ENCODE measurements around the gene DLK1. TPM values are rescaled to one million over a fixed set of nuclear protein-coding genes. Genes with fewer than 3 reads are reported as not detected.

The DLK1 gene
- total RNA-seq, 2 experiments from 2014 or later = not detected

DNA sequence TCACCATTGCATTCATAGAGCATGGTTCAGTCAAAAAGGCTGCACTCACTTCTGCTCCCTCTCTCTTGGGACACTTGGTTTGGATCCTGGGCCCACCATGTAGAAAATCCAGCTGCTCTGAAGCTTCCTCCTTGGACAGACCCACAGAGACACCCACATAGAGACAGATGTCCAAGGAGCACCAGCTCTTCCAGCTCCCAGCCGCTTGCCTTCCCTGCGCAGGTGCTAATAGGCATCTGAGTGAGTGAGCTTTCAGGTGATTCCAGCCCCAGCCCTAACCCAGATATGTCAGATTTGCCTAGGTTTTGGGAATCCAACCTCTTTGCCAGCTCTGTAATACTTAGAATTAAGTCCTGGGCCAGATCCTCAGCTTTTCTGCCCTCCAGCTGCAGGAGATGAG lies 38.6 kb downstream of the DLK1 start:
- no peak for DNase-seq
- Mint-ChIP-seq H3K4me3 (no peak overlapping the region), H3K27ac (no peak overlapping the region), H3K9me3 (no peaks in the 10 kb centered on the region), H3K4me1 (ENCODE audit: low read depth) (no peaks in the 10 kb centered on the region), H3K36me3 (ENCODE audit: low read depth) (no peaks in the 10 kb centered on the region), H3K27me3 (peaks cover 1% of the 10 kb centered on the region)
- ChIA-PET POLR2A (no interaction called here), CTCF (no interaction called here)
- no peak for ATAC-seq
- TF ChIP-seq, protein P1, sequence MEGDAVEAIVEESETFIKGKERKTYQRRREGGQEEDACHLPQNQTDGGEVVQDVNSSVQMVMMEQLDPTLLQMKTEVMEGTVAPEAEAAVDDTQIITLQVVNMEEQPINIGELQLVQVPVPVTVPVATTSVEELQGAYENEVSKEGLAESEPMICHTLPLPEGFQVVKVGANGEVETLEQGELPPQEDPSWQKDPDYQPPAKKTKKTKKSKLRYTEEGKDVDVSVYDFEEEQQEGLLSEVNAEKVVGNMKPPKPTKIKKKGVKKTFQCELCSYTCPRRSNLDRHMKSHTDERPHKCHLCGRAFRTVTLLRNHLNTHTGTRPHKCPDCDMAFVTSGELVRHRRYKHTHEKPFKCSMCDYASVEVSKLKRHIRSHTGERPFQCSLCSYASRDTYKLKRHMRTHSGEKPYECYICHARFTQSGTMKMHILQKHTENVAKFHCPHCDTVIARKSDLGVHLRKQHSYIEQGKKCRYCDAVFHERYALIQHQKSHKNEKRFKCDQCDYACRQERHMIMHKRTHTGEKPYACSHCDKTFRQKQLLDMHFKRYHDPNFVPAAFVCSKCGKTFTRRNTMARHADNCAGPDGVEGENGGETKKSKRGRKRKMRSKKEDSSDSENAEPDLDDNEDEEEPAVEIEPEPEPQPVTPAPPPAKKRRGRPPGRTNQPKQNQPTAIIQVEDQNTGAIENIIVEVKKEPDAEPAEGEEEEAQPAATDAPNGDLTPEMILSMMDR (IDR thresholded peaks at IDR 0.05) = no peak
- intact Hi-C loops (cut with micrococcal nuclease) = no loop called here

DNA sequence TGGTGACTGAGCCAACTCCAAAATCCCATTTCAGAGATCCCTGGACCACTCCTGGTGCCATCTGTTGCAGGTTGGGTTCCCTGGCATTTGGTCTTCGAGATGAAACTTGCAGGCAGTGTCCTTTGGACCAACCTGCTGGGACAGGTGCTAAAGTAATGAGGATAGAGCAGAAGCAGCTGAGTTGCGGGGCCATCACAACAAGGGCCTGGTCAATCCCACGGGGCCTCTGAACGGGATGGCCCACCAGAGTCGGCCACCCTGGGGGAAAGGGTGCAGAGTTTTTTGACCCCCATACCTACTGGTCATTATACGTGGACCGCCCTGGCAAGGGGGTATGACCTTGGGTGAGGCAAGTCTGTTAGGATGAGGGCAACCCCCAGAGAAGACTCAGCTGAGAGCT lies 39.3 kb downstream of the DLK1 start:
- Mint-ChIP-seq H3K27ac (no peak overlapping the region), H3K4me3 (no peak overlapping the region), H3K4me1 (ENCODE audit: low read depth) (no peaks in the 10 kb centered on the region), H3K9me3 (no peaks in the 10 kb centered on the region), H3K27me3 (peaks cover 1% of the 10 kb centered on the region), H3K36me3 (ENCODE audit: low read depth) (no peaks in the 10 kb centered on the region)
- intact Hi-C loops (cut with micrococcal nuclease) = no loop called here
- ATAC-seq (no peak), DNase-seq (no peak)
- TF ChIP-seq, protein P1 (IDR thresholded peaks at IDR 0.05) = no peak
- POLR2A ChIA-PET = no interaction called here
- CTCF ChIA-PET = no interaction called here

DNA sequence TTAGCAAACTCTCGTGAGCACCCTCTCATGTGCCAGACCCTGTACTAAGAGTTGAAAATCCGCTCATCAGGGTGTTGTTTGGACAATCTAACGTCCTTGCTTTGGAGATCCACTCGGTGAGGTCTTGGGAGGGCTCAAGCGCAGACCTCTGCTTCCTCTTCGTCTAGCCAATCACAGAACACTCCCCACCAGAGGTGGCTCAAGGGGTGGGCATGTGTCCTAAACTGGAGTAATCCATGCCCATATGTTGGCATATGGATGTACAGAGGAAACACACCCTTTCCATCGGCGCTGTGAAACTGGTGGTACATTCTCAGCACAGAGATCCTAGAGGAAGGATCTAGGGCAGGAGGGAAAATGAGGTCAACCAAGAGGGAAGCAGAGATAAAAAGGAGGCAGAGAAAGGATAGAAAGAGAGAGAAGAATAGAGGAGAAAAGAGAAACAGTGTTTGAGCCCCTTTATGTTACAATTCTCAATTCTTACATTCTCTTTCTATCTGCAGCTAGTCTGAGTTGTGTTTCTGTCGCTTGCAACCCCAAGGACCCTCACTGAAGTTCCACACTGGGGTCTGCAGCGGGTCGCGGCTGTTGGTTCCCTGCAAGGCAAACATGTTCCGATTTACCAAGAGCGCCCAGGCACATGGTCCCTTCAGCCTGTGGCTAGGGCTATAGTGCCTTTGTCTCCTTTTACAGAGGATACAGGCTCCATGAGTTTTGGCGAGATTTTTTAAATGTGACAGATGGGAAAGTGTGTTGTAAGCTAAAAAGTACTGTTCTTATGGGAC lies 40.5 kb downstream of the DLK1 start:
- DNase-seq = no peak
- peaks cover under 1% of the 10 kb centered on the region for H3K27me3 Mint-ChIP-seq
- intact Hi-C loops (cut with micrococcal nuclease) = no loop called here
- ChIA-PET POLR2A (no interaction called here), CTCF (no interaction called here)
- TF ChIP-seq, protein P1 (IDR thresholded peaks at IDR 0.05) = no peak
- no peaks in the 10 kb centered on the region for H3K36me3 Mint-ChIP-seq (ENCODE audit: low read depth)
- no peak overlapping the region for H3K27ac Mint-ChIP-seq
- H3K4me3 Mint-ChIP-seq = no peak overlapping the region
- H3K9me3 Mint-ChIP-seq = no peaks in the 10 kb centered on the region
- no peaks in the 10 kb centered on the region for H3K4me1 Mint-ChIP-seq (ENCODE audit: low read depth)
- ATAC-seq = no peak

DNA sequence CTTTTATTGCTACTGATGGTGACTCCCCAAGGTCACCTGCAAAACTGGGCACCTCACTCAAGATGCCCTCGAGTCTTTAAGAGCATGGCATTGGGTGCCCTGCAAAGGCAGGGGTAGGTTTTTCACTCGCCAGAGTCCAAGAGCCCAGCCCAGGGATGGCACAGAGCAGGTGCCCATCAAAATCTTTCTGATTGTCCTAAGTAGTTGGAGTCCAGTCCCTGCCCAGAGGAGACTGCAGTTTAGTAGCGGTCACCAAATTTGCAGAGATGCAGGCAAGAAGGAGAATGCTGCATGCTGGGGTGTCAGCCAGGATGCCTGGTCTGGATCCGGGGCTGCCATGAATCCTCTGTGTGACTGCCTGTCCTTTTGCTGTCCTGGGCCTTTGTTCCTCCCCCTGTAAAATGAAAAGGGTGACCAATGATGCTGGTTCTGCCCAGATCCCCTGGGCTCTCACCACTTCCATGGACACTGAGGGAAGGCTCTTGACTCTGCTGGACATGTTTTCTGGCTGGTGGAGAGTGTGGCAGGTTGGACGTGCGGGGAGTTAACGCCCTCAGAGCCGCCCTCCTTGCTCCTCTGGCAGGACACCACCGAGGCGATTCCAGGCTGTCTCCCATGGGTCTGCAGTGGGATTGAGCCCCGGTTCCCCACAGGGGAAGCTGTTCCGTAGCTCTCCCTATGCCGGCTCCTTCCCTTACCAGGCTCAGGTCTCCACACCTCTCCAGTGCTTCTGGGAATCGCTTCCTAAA lies 41.3 kb downstream of the DLK1 start:
- H3K27ac Mint-ChIP-seq = no peak overlapping the region
- no peak for ATAC-seq
- ChIA-PET CTCF (no interaction called here), POLR2A (no interaction called here)
- no peak for DNase-seq
- no peaks in the 10 kb centered on the region for H3K36me3 Mint-ChIP-seq (ENCODE audit: low read depth)
- intact Hi-C loops (cut with micrococcal nuclease) = no loop called here
- no peaks in the 10 kb centered on the region for H3K27me3 Mint-ChIP-seq
- H3K4me3 Mint-ChIP-seq = no peak overlapping the region
- no peaks in the 10 kb centered on the region for H3K9me3 Mint-ChIP-seq
- TF ChIP-seq, protein P1 (IDR thresholded peaks at IDR 0.05) = no peak
- H3K4me1 Mint-ChIP-seq (ENCODE audit: low read depth) = no peaks in the 10 kb centered on the region
